Hepatocyte (in vitro differentiated cells): ENCODE results near the gene TBATA.

Experiments used
- EZH2 ChIP-seq: fragments of 200-600 bp; sonication (generic); IDR thresholded peaks from 2 replicates; pipeline ENCODE4 v1.6.1; 2016; ENCODE audit warnings: antibody characterized with exemption, mild to moderate bottlenecking, borderline replicate concordance
- EZH2phosphoT487 ChIP-seq: fragments of 200-600 bp; sonication (generic); IDR thresholded peaks from one replicate; pipeline ENCODE4 v1.6.1; 2018; ENCODE audit warnings: antibody characterized with exemption, mild to moderate bottlenecking, low read depth, moderate library complexity; ENCODE audit not compliant: unreplicated experiment, severe bottlenecking
- TF ChIP-seq, protein P1 (sequence below): fragments of 200-600 bp; sonication (generic); IDR thresholded peaks from 2 replicates; pipeline ENCODE4 v1.5.1; 2016; ENCODE audit warnings: antibody characterized with exemption, mild to moderate bottlenecking; ENCODE audit not compliant: poor library complexity

DNA sequence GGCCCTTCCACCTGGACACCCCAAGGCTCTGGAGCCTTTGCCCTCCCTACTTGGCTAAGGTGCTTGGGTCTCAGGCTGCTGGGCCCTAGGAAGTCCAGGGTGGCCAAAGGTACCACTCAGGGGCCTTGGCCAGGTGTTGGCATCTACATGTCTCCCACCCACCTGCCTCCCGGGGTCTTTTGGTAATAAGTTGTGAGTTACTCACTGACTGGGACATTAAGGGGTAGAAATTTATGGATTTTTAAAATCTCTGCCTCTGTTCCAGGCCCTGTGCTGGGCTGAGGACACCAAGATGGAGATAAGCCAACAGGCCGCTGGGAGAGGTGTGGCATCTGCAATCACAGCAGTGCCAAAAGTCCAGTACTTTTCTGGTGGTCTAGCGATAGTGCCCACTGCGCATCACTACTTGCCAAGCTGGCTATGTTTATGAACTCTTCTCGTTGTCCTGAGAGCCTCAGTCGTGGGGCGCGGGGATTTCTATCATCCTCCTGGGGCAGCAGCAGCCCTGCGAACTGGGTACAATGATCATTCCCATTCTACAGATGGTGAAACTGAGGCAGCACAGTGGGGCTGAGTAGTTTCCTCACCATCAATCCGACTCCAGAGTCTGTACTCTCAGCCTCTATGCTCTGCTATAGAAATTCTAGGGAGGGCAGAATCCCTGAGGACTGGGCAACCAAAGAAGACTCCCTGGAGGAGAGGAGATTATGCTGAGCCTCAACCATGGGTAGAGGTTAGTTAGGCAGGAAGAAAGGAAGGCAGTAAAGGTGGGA is 36.2 kb downstream of the TBATA start:
- TF ChIP-seq, protein P1, sequence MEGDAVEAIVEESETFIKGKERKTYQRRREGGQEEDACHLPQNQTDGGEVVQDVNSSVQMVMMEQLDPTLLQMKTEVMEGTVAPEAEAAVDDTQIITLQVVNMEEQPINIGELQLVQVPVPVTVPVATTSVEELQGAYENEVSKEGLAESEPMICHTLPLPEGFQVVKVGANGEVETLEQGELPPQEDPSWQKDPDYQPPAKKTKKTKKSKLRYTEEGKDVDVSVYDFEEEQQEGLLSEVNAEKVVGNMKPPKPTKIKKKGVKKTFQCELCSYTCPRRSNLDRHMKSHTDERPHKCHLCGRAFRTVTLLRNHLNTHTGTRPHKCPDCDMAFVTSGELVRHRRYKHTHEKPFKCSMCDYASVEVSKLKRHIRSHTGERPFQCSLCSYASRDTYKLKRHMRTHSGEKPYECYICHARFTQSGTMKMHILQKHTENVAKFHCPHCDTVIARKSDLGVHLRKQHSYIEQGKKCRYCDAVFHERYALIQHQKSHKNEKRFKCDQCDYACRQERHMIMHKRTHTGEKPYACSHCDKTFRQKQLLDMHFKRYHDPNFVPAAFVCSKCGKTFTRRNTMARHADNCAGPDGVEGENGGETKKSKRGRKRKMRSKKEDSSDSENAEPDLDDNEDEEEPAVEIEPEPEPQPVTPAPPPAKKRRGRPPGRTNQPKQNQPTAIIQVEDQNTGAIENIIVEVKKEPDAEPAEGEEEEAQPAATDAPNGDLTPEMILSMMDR, result no peak
- TF ChIP-seq EZH2 (no peak), EZH2phosphoT487 (no peak)
